GM12878 (cell line): ENCODE measurements around the gene LACTBL1. TPM values are rescaled to one million over a fixed set of nuclear protein-coding genes. Genes with fewer than 3 reads are reported as not detected.

Experiments used
- ATAC-seq: fragments of 200-7000 bp; cut with Tn5 transposase; 3 replicates; pipeline ENCODE4 v1.9.1; 2020; ENCODE audit warnings: mild to moderate bottlenecking, moderate library complexity
- BruUV-seq: library from RNA; stranded (reverse); fragments of 400-500 nt; replicated peaks from 2 replicates; lab custom pipeline; 2021; lab: Mats Ljungman, UMichigan
- CTCF ChIA-PET: fragments of 300-600 bp; sonication (Branson Sonifier 250); formaldehyde crosslinking; extraction: SDS; loops from one replicate; lab custom pipeline; 2021; ENCODE audit warnings: inconsistent platforms; lab: Yijun Ruan, JAX
- POLR2A ChIA-PET: fragments of 350-600 bp; formaldehyde crosslinking; extraction: SDS; loops from one replicate; lab custom pipeline; 2021; ENCODE audit warnings: inconsistent platforms; lab: Charles Lee
- RAD21 ChIA-PET: fragments of 300-600 bp; sonication (Branson Sonifier 250); formaldehyde crosslinking; loops from one replicate; lab custom pipeline; 2023; ENCODE audit warnings: antibody characterized with exemption; ENCODE audit not compliant: unreplicated experiment; lab: Charles Lee
- SMC1A ChIA-PET: fragments of 300-600 bp; sonication (Branson Sonifier 250); formaldehyde crosslinking; loops from one replicate; lab custom pipeline; 2023; ENCODE audit not compliant: unreplicated experiment, uncharacterized antibody; lab: Charles Lee
- DNase-seq: peaks from one replicate; pipeline ENCODE4 v3.0.0-alpha.2; 2011; ENCODE audit warnings: low read depth, low spot score
- FAIRE-seq: peaks from 3 replicates; lab custom pipeline; 2011; peaks lifted over from hg19 to GRCh38; lab: Jason Lieb, UNC
- H2AFZ ChIP-seq: 2 replicates; pipeline ENCODE4 v1.6.0; 2011; ENCODE audit warnings: low read depth, low read length, control low read depth; ENCODE audit not compliant: control insufficient read depth
- H3K27ac ChIP-seq: 2 replicates; pipeline ENCODE4 v1.5.1; 2011; ENCODE audit warnings: control low read depth; ENCODE audit not compliant: control insufficient read depth, insufficient read depth
- H3K27me3 ChIP-seq, 2 experiments: replicated peaks in 1 of 2; 2 replicates each; pipeline versions ENCODE4 v1.6.0 to v1.6.1; 2011; ENCODE audit warnings: low read length in 1 of 2; ENCODE audit not compliant: control insufficient read depth in 2 of 2, insufficient read depth in 2 of 2
- H3K36me3 ChIP-seq, 2 experiments: 2 replicates each; pipeline ENCODE4 v1.5.1; 2011; ENCODE audit warnings: low read length in 1 of 2; ENCODE audit not compliant: control insufficient read depth in 2 of 2, insufficient read depth in 2 of 2
- H3K4me1 ChIP-seq: 2 replicates; pipeline ENCODE4 v1.6.1; 2011; ENCODE audit warnings: mild to moderate bottlenecking, low read length, moderate library complexity, mixed read lengths; ENCODE audit not compliant: control insufficient read depth, insufficient read depth
- H3K4me2 ChIP-seq: 2 replicates; pipeline ENCODE4 v1.6.0; 2011; ENCODE audit warnings: control low read depth; ENCODE audit not compliant: control insufficient read depth, insufficient read depth
- H3K4me3 ChIP-seq: fragments of 200-600 bp; sonication (generic); 2 replicates; pipeline ENCODE4 v1.5.1; 2016
- H3K79me2 ChIP-seq: 2 replicates; pipeline ENCODE4 v1.6.0; 2011; ENCODE audit warnings: low read length; ENCODE audit not compliant: control insufficient read depth, insufficient read depth
- H3K9ac ChIP-seq: 2 replicates; pipeline ENCODE4 v1.8.0; 2011; ENCODE audit warnings: low read length, control low read depth, mixed read lengths; ENCODE audit not compliant: control insufficient read depth, insufficient read depth
- H3K9me3 ChIP-seq: replicated peaks from 3 replicates; pipeline ENCODE4 v1.5.1; 2011; ENCODE audit warnings: mild to moderate bottlenecking, low read length; ENCODE audit not compliant: control insufficient read depth, insufficient read depth
- H4K20me1 ChIP-seq: 2 replicates; pipeline ENCODE4 v1.6.0; 2011; ENCODE audit not compliant: control insufficient read depth, insufficient read depth
- E2F8 ChIP-seq: fragments of 450-650 bp; IDR thresholded peaks from 2 replicates; pipeline ENCODE4 v1.6.1; 2018; ENCODE audit warnings: mild to moderate bottlenecking, low read depth, moderate library complexity; ENCODE audit not compliant: partially characterized antibody
- RUNX3 ChIP-seq: IDR thresholded peaks from 2 replicates; pipeline ENCODE4 v1.6.1; 2012; ENCODE audit warnings: low read length, inconsistent platforms
- WGBS: methylation state at CpG from one replicate; pipeline ENCODE4 v1.1.6; 2016; ENCODE audit warnings: low lambda C conversion rate; ENCODE audit not compliant: insufficient replicate concordance, insufficient coverage; ENCODE audit errors: missing lambda C conversion rate; 5-methylcytosine and 5-hydroxymethylcytosine counted together
- in situ Hi-C: fragments of 300-500 bp; cut with MboI; formaldehyde crosslinking; loops from 9 replicates; pipeline ENCODE4 v1.14.3; 2018; ENCODE audit warnings: mixed read lengths
- intact Hi-C: fragments of 100-400 bp; cut with micrococcal nuclease; formaldehyde crosslinking; loops from one replicate; pipeline ENCODE4 v1.14.2; 2022; ENCODE audit not compliant: unreplicated experiment
- polyA plus RNA-seq, 11 experiments: library from polyadenylated mRNA; depleted of rRNA in 4 of 11; unstranded in 6 of 11; stranded (reverse) in 5 of 11; fragments of >200 nt; fragmentation: Nextera tagmentation in 4 of 11; fragmentation: Illumina TruSeq in 1 of 11; extraction: Ambion mirVana in 4 of 11; extraction: Trizol in 1 of 11; gene quantifications; 1 replicate in 1 of 11; 2 replicates in 10 of 11; pipeline versions ENCODE4 v1.2.1 to v1.2.3, GENCODE V29; 2011 to 2016; ENCODE audit warnings: inconsistent platforms in 2 of 11, missing spikeins in 2 of 11, low read depth in 1 of 11
- total RNA-seq, 4 experiments: library from RNA; depleted of rRNA in 3 of 4; stranded (reverse); fragments of >200 nt in 3 of 4; fragmentation: Illumina TruSeq in 1 of 4; extraction: Trizol in 1 of 4; gene quantifications; 2 replicates each; pipeline versions ENCODE4 v1.2.1 to v1.2.3, GENCODE V29; 2013 to 2021

Gene LACTBL1
- total and polyA plus RNA-seq, 10 of the 15 experiments (the other 5 are each of a cell fraction or from before 2014, with no cell fraction given), result 0.08 TPM; not detected in 9

- Histone ChIP-seq H3K27me3 (no peaks in the 10 kb centered on the region), H3K9ac (peak overlapping the region; percentile 75), H3K36me3 (no peaks in the 10 kb centered on the region), H3K4me1 (peaks cover 6% of the 10 kb centered on the region; the same call in 1 of the 2 replicates), H3K79me2 (peaks cover 56% of the 10 kb centered on the region), H4K20me1 (no peaks in the 10 kb centered on the region), H3K9me3 (no peaks in the 10 kb centered on the region; the same call in 1 of the 3 replicates), H3K4me3 (peak overlapping the region; percentile 69), H2AFZ (peak overlapping the region; percentile 98), H3K4me2 (peak overlapping the region; percentile 94), H3K27ac (peak overlapping the region; percentile 71)
- intact Hi-C loops (no loop called here), in situ Hi-C loops (no loop called here)
- SMC1A ChIA-PET, result interaction anchor here (0.9 to 1.9 kb wide), 7 partner anchors 12 to 258 kb away, joined by 3 to 17 read pairs (median 3); no protein-coding TSS in a partner anchor
- BruUV-seq, result TSS peak; percentile 73
- TF ChIP-seq RUNX3, result peak; percentile 33; the same call in 1 of the 2 replicates
- TF ChIP-seq E2F8, result no peak
- FAIRE-seq (no peak), ATAC-seq (peak; percentile 37), DNase-seq (no peak)
- CTCF ChIA-PET, result interaction anchor here (0.6 to 1.3 kb wide), 5 partner anchors 12 to 165 kb away, joined by 3 to 6 read pairs (median 4); no protein-coding TSS in a partner anchor
- WGBS, result under 1% methylated on average over 41 of the region's 42 CpGs
- RAD21 ChIA-PET, result interaction anchor here (1.0 to 2.9 kb wide), 3 partner anchors 11 to 147 kb away, joined by 3 to 22 read pairs (median 3); no protein-coding TSS in a partner anchor
- POLR2A ChIA-PET, result interaction anchor here (0.5 to 1.7 kb wide), 7 partner anchors 9 to 1627 kb away, joined by 3 to 9 read pairs (median 3); no protein-coding TSS in a partner anchor
These were observed 47.4 kb upstream of the LACTBL1 start for GRCh38 chr1:23019863-23020625.
